Gastroesophageal sphincter (tissue), 4 donors: ENCODE results near the gene NRL. TPM values are rescaled to one million over a fixed set of nuclear protein-coding genes. Genes with fewer than 3 reads are reported as not detected.

ENCODE experiments used
- ATAC-seq: fragments of 150-250 bp; one replicate; pipeline ENCODE4 v1.9.1; 2016; ENCODE audit warnings: mild to moderate bottlenecking, moderate library complexity
- H3K27ac ChIP-seq, 4 donors: fragments of 200-600 bp; sonication (generic) in 3 of 4; 1 replicate in 3 of 4; 2 replicates in 1 of 4; pipeline ENCODE4 v1.5.1; 2016 to 2019
- H3K27me3 ChIP-seq: fragments of 200-600 bp; sonication (generic); one replicate; pipeline ENCODE4 v1.5.1; 2019
- H3K36me3 ChIP-seq, 2 donors: fragments of 200-600 bp; sonication (generic); one replicate each; pipeline ENCODE4 v1.5.1; 2019; ENCODE audit warnings: control low read depth in 1 of 2
- H3K4me1 ChIP-seq, 3 donors: fragments of 200-600 bp; sonication (generic); 1 replicate in 2 of 3; 2 replicates in 1 of 3; pipeline ENCODE4 v1.5.1; 2016 to 2019; ENCODE audit warnings: control low read depth in 2 of 3
- H3K4me3 ChIP-seq, 2 donors: fragments of 200-600 bp; sonication (generic); one replicate each; pipeline ENCODE4 v1.5.1; 2019; ENCODE audit warnings: mild to moderate bottlenecking in 1 of 2, moderate library complexity in 1 of 2
- H3K9me3 ChIP-seq, 3 donors: fragments of 200-600 bp; sonication (generic); one replicate each; pipeline ENCODE4 v1.5.1; 2017 to 2019; ENCODE audit warnings: control low read depth in 2 of 3
- EP300 ChIP-seq: sonication (generic); formaldehyde crosslinking; IDR thresholded peaks from one replicate; pipeline ENCODE4 v1.6.1; 2017; ENCODE audit warnings: antibody characterized with exemption, mild to moderate bottlenecking
- POLR2A ChIP-seq, 2 donors: fragments of 450-650 bp; IDR thresholded peaks; one replicate each; pipeline ENCODE4 v1.6.1; 2017; ENCODE audit warnings: antibody characterized with exemption in 2 of 2, mild to moderate bottlenecking in 2 of 2, moderate library complexity in 1 of 2
- POLR2AphosphoS5 ChIP-seq: sonication (generic); formaldehyde crosslinking; IDR thresholded peaks from one replicate; pipeline ENCODE4 v1.6.1; 2017; ENCODE audit warnings: antibody characterized with exemption
- WGBS, 2 donors: methylation state at CpG; one replicate each; pipeline ENCODE4 v1.1.5; 2018; ENCODE audit warnings: low coverage in 1 of 2; 5-methylcytosine and 5-hydroxymethylcytosine counted together
- total RNA-seq, 4 donors: library from RNA; depleted of rRNA; stranded (reverse); fragments of >200 nt; gene quantifications; one replicate each; pipeline ENCODE4 v1.1.0, GENCODE V29; 2016
- TF ChIP-seq, protein P1 (sequence below), 4 experiments: fragments of 200-600 bp in 2 of 4; fragments of 450-650 bp in 2 of 4; sonication (generic) in 1 of 4; IDR thresholded peaks; one replicate each; pipeline ENCODE4 v1.5.1; 2017 to 2019; ENCODE audit warnings: antibody characterized with exemption in 4 of 4, mild to moderate bottlenecking in 2 of 4, moderate library complexity in 2 of 4

Gene NRL
- total RNA-seq, 4 donors from 2014 or later: 0.81 to 10.4 (median 5.0) TPM; not detected in 1

- no peaks in the 10 kb centered on the region for H3K36me3 ChIP-seq
- H3K9me3 ChIP-seq: no peaks in the 10 kb centered on the region
- H3K27me3 ChIP-seq: peaks cover 44% of the 10 kb centered on the region
- no peak overlapping the region for H3K27ac ChIP-seq
- H3K4me1 ChIP-seq: peaks cover 0 to 7% (median 0%) of the 10 kb centered on the region in 3 donors
- 28 to 50% methylated on average over 2 of the region's 7 CpGs for WGBS, 2 donors
- TF ChIP-seq EP300: no peak
- TF ChIP-seq, protein P1, sequence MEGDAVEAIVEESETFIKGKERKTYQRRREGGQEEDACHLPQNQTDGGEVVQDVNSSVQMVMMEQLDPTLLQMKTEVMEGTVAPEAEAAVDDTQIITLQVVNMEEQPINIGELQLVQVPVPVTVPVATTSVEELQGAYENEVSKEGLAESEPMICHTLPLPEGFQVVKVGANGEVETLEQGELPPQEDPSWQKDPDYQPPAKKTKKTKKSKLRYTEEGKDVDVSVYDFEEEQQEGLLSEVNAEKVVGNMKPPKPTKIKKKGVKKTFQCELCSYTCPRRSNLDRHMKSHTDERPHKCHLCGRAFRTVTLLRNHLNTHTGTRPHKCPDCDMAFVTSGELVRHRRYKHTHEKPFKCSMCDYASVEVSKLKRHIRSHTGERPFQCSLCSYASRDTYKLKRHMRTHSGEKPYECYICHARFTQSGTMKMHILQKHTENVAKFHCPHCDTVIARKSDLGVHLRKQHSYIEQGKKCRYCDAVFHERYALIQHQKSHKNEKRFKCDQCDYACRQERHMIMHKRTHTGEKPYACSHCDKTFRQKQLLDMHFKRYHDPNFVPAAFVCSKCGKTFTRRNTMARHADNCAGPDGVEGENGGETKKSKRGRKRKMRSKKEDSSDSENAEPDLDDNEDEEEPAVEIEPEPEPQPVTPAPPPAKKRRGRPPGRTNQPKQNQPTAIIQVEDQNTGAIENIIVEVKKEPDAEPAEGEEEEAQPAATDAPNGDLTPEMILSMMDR (IDR thresholded peaks at IDR 0.05): peak in 3 of 4 experiments; percentile 73 to 97 (median 94)
- ATAC-seq: peak; percentile 81
- H3K4me3 ChIP-seq: no peak overlapping the region
These were observed 56.3 kb downstream of the NRL start for GRCh38 chr14:24058260-24058950.

GRCh38 chr14:24057867-24058259 is 56.9 kb downstream of the NRL start:
- no peaks in the 10 kb centered on the region for H3K9me3 ChIP-seq
- no peak for TF ChIP-seq POLR2A (IDR thresholded peaks at IDR 0.05)
- no peak for TF ChIP-seq EP300
- TF ChIP-seq, protein P1 (IDR thresholded peaks at IDR 0.05): no peak
- no peak for TF ChIP-seq POLR2AphosphoS5
- H3K27ac ChIP-seq: no peak overlapping the region
- H3K27me3 ChIP-seq: peaks cover 46% of the 10 kb centered on the region
- peaks cover 0 to 9% (median 0%) of the 10 kb centered on the region in 3 donors for H3K4me1 ChIP-seq
- H3K36me3 ChIP-seq: no peaks in the 10 kb centered on the region
- no peak overlapping the region for H3K4me3 ChIP-seq
- no peak for ATAC-seq
- 52 to 67% methylated on average over 1 to 2 of the region's 14 CpGs for WGBS, 2 donors

DNA sequence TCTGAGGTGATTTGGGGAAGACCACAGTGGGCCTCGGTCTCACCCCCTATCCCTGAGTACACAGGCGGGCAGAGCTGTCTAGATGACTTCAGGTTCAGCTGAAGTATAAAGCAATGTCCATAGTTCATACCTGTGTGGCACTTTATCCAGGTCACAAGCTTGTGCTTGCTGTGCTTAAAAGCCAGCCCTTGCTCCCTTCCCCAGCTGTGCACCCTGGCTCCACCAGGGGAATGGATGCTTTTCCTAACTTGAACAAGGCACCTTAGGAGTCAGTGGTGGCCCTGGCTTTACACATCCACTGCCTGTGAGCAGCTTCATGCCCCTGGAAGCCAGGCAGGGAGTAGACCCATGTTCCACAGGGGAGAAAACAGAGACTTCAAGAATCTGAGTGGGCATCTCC is 57.5 kb downstream of the NRL start:
- Histone ChIP-seq H3K27me3 (peaks cover 46% of the 10 kb centered on the region), H3K4me3 (no peak overlapping the region), H3K27ac (no peak overlapping the region), H3K9me3 (no peaks in the 10 kb centered on the region), H3K4me1 (peaks cover 2 to 15% (median 2%) of the 10 kb centered on the region in 3 donors), H3K36me3 (no peaks in the 10 kb centered on the region)
- ATAC-seq: no peak
- no CpG with 5 or more reads among the region's 2 CpGs for WGBS, 2 donors
- TF ChIP-seq EP300: no peak
- TF ChIP-seq POLR2AphosphoS5: no peak
- no peak for TF ChIP-seq POLR2A (IDR thresholded peaks at IDR 0.05)
- TF ChIP-seq, protein P1 (IDR thresholded peaks at IDR 0.05): no peak

GRCh38 chr14:24056800-24057184 is 58.0 kb downstream of the NRL start:
- Histone ChIP-seq H3K4me3 (no peak overlapping the region), H3K9me3 (no peaks in the 10 kb centered on the region), H3K27me3 (peaks cover 46% of the 10 kb centered on the region), H3K36me3 (no peaks in the 10 kb centered on the region), H3K4me1 (peaks cover 2 to 20% (median 5%) of the 10 kb centered on the region in 3 donors), H3K27ac (no peak overlapping the region)
- no peak for ATAC-seq
- TF ChIP-seq, protein P1 (IDR thresholded peaks at IDR 0.05): no peak
- no peak for TF ChIP-seq POLR2A (IDR thresholded peaks at IDR 0.05)
- TF ChIP-seq EP300: no peak
- TF ChIP-seq POLR2AphosphoS5: no peak
- 57% methylated on average over 6 of the region's 8 CpGs; no CpG with 5 or more reads in 1 of the 2 donors for WGBS, 2 donors
